Measurements from ENCODE around the gene MARK1.

MARK1 gene

DNA sequence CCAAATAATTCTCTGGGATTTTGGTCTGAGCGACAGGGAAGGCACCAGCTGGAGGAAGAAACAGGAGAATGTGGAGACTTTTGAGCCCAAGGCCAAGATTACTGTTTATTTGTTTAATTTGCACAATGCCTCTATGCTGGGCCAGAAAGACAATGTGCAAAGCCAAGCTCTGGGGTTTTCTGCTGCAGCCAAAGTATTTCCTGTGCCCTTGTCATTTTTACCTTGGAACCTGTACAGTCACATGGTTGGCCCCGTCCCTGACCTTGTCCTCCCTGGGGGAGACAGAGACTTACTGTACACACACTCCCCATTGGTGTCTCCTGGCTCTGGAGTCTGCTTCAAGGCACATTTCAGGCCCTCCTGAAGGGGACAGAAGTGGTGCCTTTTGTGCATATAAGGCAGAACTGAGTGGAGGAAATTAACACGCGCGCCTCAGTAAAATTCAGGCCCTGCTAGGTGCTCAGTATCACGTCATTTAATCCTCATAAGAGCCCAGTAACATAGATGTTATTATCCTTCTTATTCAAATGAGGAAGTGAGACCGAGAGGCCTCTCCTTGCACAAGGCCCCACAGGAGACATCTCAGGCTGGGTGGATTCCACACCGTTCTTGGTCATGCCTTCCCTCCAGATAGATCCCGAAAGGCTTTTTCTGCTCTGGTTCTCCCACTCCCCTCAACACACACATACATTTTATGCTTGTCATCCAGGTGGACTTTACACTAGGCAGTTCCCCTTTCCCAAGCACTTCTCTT, 183.3 kb downstream of the MARK1 start:
- DNase-seq: no peak
- ATAC-seq: peak; percentile 19

Measured in stimulated activated naive CD8-positive, alpha-beta T cell treated with anti-CD3 and anti-CD28 coated beads, Interleukin-15, Interleukin-2, amounts not matched to agents 100 U/mL and 50 U/mL, for 24 hours (primary cell).